Activated B cell treated with CpG ODN at 0.5 μM for 24 hours (primary cell): ENCODE data around the gene ISG20L2. TPM values are rescaled to one million over a fixed set of nuclear protein-coding genes. Genes with fewer than 3 reads are reported as not detected.

Experiments
- ATAC-seq: fragments of 200-7000 bp; cut with Tn5 transposase; one replicate; pipeline ENCODE4 v1.10.0; 2021; ENCODE audit warnings: low read depth, mild to moderate bottlenecking, moderate library complexity
- CTCF ChIA-PET: fragments of 350-600 bp; sonication (Branson Sonifier 250); formaldehyde crosslinking; loops from one replicate; lab custom pipeline; 2021; ENCODE audit warnings: antibody characterized with exemption; lab: Charles Lee
- POLR2A ChIA-PET: fragments of 350-600 bp; sonication (Branson Sonifier 250); formaldehyde crosslinking; loops from one replicate; lab custom pipeline; 2021; ENCODE audit warnings: antibody characterized with exemption; lab: Charles Lee
- DNase-seq: peaks from one replicate; pipeline ENCODE4 v3.0.0; 2022
- H3K27ac Mint-ChIP-seq: one replicate; pipeline ENCODE4 v1.8.0; 2020; ENCODE audit warnings: mixed read lengths
- H3K27me3 Mint-ChIP-seq: one replicate; pipeline ENCODE4 v1.8.0; 2021; ENCODE audit warnings: mixed read lengths
- H3K36me3 Mint-ChIP-seq: one replicate; pipeline ENCODE4 v1.8.0; 2021; ENCODE audit warnings: low read depth, mixed read lengths
- H3K4me1 Mint-ChIP-seq: one replicate; pipeline ENCODE4 v1.8.0; 2021; ENCODE audit warnings: mixed read lengths
- H3K4me3 Mint-ChIP-seq: one replicate; pipeline ENCODE4 v1.8.0; 2020; ENCODE audit warnings: mild to moderate bottlenecking, mixed read lengths
- H3K9me3 Mint-ChIP-seq: one replicate; pipeline ENCODE4 v1.8.0; 2020; ENCODE audit warnings: mixed read lengths
- CTCF ChIP-seq: fragments of 200-600 bp; IDR thresholded peaks from one replicate; pipeline ENCODE4 v1.8.0; 2022; ENCODE audit warnings: antibody characterized with exemption, mild to moderate bottlenecking
- intact Hi-C: fragments of 100-400 bp; cut with micrococcal nuclease; formaldehyde crosslinking; loops from one replicate; pipeline ENCODE4 v1.15.1; 2024
- total RNA-seq: library from RNA; stranded (reverse); gene quantifications from 2 replicates; pipeline ENCODE4 v1.2.3, GENCODE V29; 2022

ISG20L2 gene
- total RNA-seq, 1 donor from 2014 or later: 53.0 TPM

GRCh38 chr1:156706657-156707416, 21.7 kb downstream of the ISG20L2 start:
- H3K36me3 Mint-ChIP-seq: no peaks in the 10 kb centered on the region
- peaks cover 28% of the 10 kb centered on the region for H3K4me1 Mint-ChIP-seq
- H3K4me3 Mint-ChIP-seq: peak overlapping the region; percentile 82
- no peak for TF ChIP-seq CTCF
- no peak overlapping the region for H3K27ac Mint-ChIP-seq
- peak; percentile 18 for ATAC-seq
- intact Hi-C loops: loop anchor here (1.0 kb wide), 2 partner anchors 18 to 19 kb away; no protein-coding TSS in a partner anchor
- CTCF ChIA-PET: interaction anchor here (1.0 to 2.8 kb wide), 5 partner anchors 17 to 323 kb away, joined by 3 to 36 read pairs (median 3); no protein-coding TSS in a partner anchor
- DNase-seq: no peak
- H3K27me3 Mint-ChIP-seq: peaks cover 18% of the 10 kb centered on the region
- no peaks in the 10 kb centered on the region for H3K9me3 Mint-ChIP-seq
- POLR2A ChIA-PET: interaction anchor here (0.5 to 2.4 kb wide), 13 partner anchors 12 to 966 kb away, joined by 3 to 15 read pairs (median 4); partner anchors contain the start of genes HDGF, ISG20L2, METTL25B and MRPL24

GRCh38 chr1:156705918-156706656, 22.5 kb downstream of the ISG20L2 start:
- no peaks in the 10 kb centered on the region for H3K36me3 Mint-ChIP-seq
- H3K27me3 Mint-ChIP-seq: peaks cover 21% of the 10 kb centered on the region
- peaks cover 28% of the 10 kb centered on the region for H3K4me1 Mint-ChIP-seq
- CTCF ChIA-PET: interaction anchor here (0.8 to 2.8 kb wide), 7 partner anchors 17 to 322 kb away, joined by 3 to 36 read pairs (median 4); partner anchors contain the start of genes HAPLN2 and MRPL24
- peak overlapping the region; percentile 82 for H3K4me3 Mint-ChIP-seq
- intact Hi-C loops: loop anchor here (1.0 kb wide), 3 partner anchors 17 to 46 kb away; no protein-coding TSS in a partner anchor
- POLR2A ChIA-PET: interaction anchor here (0.5 to 2.4 kb wide), 9 partner anchors 8 to 435 kb away, joined by 3 to 15 read pairs (median 5); partner anchors contain the start of genes HDGF, ISG20L2, METTL25B and MRPL24
- peak; percentile 62 for DNase-seq
- no peaks in the 10 kb centered on the region for H3K9me3 Mint-ChIP-seq
- no peak overlapping the region for H3K27ac Mint-ChIP-seq
- peak; percentile 29 for TF ChIP-seq CTCF
- peak; percentile 60 for ATAC-seq

GRCh38 chr1:156705321-156705917, 23.1 kb downstream of the ISG20L2 start, which contains the start of gene CRABP2:
Gene CRABP2 (minus strand): TSS chr1:156705583. CDS start chr1:156705446, 137 bp downstream.
- peaks cover 24% of the 10 kb centered on the region for H3K27me3 Mint-ChIP-seq
- H3K9me3 Mint-ChIP-seq: no peaks in the 10 kb centered on the region
- ATAC-seq (peak; percentile 45), DNase-seq (no peak)
- H3K27ac Mint-ChIP-seq: no peak within 1 kb of the TSS
- no peaks in the 10 kb centered on the region for H3K36me3 Mint-ChIP-seq
- ChIA-PET POLR2A (interaction anchor here (0.6 to 2.4 kb wide), 5 partner anchors 9 to 46 kb away, joined by 3 to 15 read pairs (median 5); partner anchors contain the start of genes HDGF, ISG20L2 and METTL25B), CTCF (interaction anchor here (0.8 to 2.8 kb wide), 6 partner anchors 16 to 86 kb away, joined by 3 to 36 read pairs (median 5); partner anchors contain the start of genes HAPLN2 and MRPL24)
- H3K4me3 Mint-ChIP-seq: peak within 1 kb of the TSS; percentile 82
- peaks cover 28% of the 10 kb centered on the region for H3K4me1 Mint-ChIP-seq
- intact Hi-C loops: loop anchor here (1.0 kb wide), 1 partner anchor 45 kb away; no protein-coding TSS in a partner anchor
- TF ChIP-seq CTCF: no peak

- ChIA-PET CTCF (interaction anchor here (0.7 to 2.8 kb wide), 3 partner anchors 15 to 29 kb away, joined by 3 to 36 read pairs (median 6); no protein-coding TSS in a partner anchor), POLR2A (interaction anchor here (1.4 to 1.6 kb wide), 2 partner anchors 20 to 23 kb away, joined by 3 to 6 read pairs; partner anchors contain the start of gene METTL25B)
- intact Hi-C loops: loop anchor here (1.0 kb wide), 1 partner anchor 45 kb away; no protein-coding TSS in a partner anchor
- no peak for TF ChIP-seq CTCF
- Mint-ChIP-seq H3K4me3 (peak overlapping the region; percentile 82), H3K27ac (no peak overlapping the region), H3K4me1 (peaks cover 28% of the 10 kb centered on the region), H3K9me3 (no peaks in the 10 kb centered on the region), H3K36me3 (no peaks in the 10 kb centered on the region), H3K27me3 (peaks cover 28% of the 10 kb centered on the region)
- no peak for DNase-seq
- no peak for ATAC-seq
These were observed 23.6 kb downstream of the ISG20L2 start for GRCh38 chr1:156704930-156705320.
